HUES64 (cell line): ENCODE results near the gene TPGS1.

Experiments
- H3K27ac ChIP-seq: 2 replicates; pipeline ENCODE4 v1.7.0; 2013; ENCODE audit warnings: low read depth, low read length, inconsistent platforms
- H3K27me3 ChIP-seq: 2 replicates; pipeline ENCODE4 v1.6.1; 2013; ENCODE audit warnings: mild to moderate bottlenecking, low read length; ENCODE audit not compliant: insufficient read depth
- H3K36me3 ChIP-seq: 2 replicates; pipeline ENCODE4 v1.6.1; 2013; ENCODE audit warnings: mild to moderate bottlenecking, low read length; ENCODE audit not compliant: insufficient read depth
- H3K4me1 ChIP-seq: 2 replicates; pipeline ENCODE4 v1.6.1; 2013; ENCODE audit warnings: mild to moderate bottlenecking, low read length, moderate library complexity; ENCODE audit not compliant: insufficient read depth
- H3K4me3 ChIP-seq: 2 replicates; pipeline ENCODE4 v1.5.1; 2013; ENCODE audit warnings: mild to moderate bottlenecking, low read length, moderate library complexity
- H3K9ac ChIP-seq: 2 replicates; pipeline ENCODE4 v1.6.1; 2013; ENCODE audit warnings: mild to moderate bottlenecking, low read depth, low read length
- H3K9me3 ChIP-seq: 2 replicates; pipeline ENCODE4 v1.6.1; 2013; ENCODE audit warnings: low read depth, low read length; ENCODE audit not compliant: insufficient read depth
- WGBS: fragments of 150-250, 120-280 bp; methylation state at CpG from one replicate; pipeline ENCODE4 v1.1.7; 2013; ENCODE audit warnings: missing lambda C conversion rate; 5-methylcytosine and 5-hydroxymethylcytosine counted together

The TPGS1 gene

DNA sequence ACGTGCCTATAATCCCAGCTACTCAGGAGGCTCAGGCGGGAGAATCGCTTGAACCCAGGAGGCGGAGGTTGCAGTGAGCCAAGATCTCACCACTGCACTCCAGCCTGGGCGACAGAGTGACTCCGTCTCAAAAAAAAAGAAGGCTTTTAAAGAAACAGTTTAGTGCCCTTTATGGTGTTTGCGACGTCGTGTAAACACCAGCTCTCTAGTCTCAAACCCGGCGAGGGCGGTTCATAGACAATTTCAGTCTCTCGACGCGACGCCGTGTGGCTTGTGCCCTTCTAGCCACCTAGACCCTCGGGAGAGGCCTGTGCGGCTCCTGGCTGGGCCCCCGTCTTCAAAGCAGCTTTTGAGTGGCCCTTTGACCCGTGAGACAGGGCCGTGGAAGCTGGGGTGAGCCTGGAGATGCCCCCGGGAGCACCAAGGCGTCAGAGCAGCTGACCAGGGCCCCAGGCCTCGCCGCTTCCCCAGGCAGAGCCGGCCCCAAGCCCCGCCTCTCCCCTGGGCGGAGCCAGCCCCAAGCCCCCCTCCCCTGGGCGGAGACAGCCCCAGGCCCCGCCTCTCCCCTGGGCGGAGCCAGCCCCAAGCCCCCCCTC lies 16.1 kb upstream of the TPGS1 start:
- Histone ChIP-seq H3K27ac (no peak overlapping the region), H3K9me3 (no peaks in the 10 kb centered on the region), H3K4me3 (no peak overlapping the region), H3K4me1 (no peaks in the 10 kb centered on the region; the same call in 1 of the 2 replicates), H3K9ac (no peak overlapping the region), H3K27me3 (peaks cover 3% of the 10 kb centered on the region), H3K36me3 (no peaks in the 10 kb centered on the region)
- 86% methylated on average over 29 of the region's 32 CpGs for WGBS

GRCh38 chr19:492091-492531 lies 15.2 kb upstream of the TPGS1 start:
- Histone ChIP-seq H3K36me3 (no peaks in the 10 kb centered on the region), H3K9me3 (no peaks in the 10 kb centered on the region), H3K9ac (no peak overlapping the region), H3K4me3 (no peak overlapping the region), H3K27me3 (peaks cover 5% of the 10 kb centered on the region), H3K27ac (no peak overlapping the region), H3K4me1 (no peaks in the 10 kb centered on the region)
- WGBS = 83% methylated on average over 15 of the region's 19 CpGs

DNA sequence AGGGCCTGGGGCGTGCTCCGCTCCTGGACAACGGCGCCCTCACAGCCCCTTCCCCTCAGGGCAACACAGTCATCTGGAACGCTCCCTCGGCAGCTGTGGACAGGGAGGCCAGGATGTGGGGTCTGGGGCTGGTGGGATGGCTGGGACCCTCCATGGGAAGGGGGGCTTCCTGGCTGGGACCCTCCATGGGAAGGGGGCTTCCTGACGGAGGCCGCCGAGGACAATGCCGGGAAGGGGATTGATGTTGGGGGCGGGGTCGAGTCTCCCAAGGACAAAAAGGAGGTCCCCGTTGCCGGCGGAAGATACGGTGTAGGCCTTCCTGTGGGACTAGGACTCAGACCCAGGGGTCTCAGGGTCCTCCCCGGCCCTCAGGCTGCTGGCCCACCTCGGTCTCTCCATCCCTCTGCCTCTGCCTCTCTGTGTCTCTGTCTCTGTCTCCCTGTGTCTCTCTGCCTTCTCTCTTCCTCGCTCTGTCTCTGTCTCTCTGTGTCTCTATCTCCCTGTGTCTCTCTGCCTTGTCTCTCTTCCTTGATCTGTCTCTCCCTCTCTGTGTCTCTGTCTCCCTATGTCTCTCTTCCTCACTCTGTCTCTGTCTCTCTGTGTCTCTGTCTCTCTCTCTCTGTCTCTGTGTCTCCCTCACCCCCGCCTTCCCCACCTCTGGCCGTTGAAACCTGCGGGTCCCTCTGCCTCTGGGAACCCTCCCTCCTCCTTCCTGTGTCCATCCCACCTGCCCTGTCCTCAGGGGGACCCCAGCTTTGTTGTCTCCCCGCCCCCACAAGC lies 13.7 kb upstream of the TPGS1 start:
- H3K9ac ChIP-seq = no peak overlapping the region
- 81% methylated on average over 22 of the region's 23 CpGs for WGBS

GRCh38 chr19:494171-495080 lies 12.9 kb upstream of the TPGS1 start:
- no peaks in the 10 kb centered on the region for H3K36me3 ChIP-seq
- no peaks in the 10 kb centered on the region for H3K9me3 ChIP-seq
- 68% methylated on average over 22 of the region's 22 CpGs for WGBS
- H3K27me3 ChIP-seq = peaks cover 26% of the 10 kb centered on the region
- H3K9ac ChIP-seq = no peak overlapping the region
- no peaks in the 10 kb centered on the region for H3K4me1 ChIP-seq
- no peak overlapping the region for H3K27ac ChIP-seq
- H3K4me3 ChIP-seq = no peak overlapping the region

More for the DNA sequence above, 13.7 kb upstream of the TPGS1 start:
- Histone ChIP-seq H3K4me3 (no peak overlapping the region), H3K27me3 (peaks cover 18% of the 10 kb centered on the region), H3K27ac (no peak overlapping the region), H3K9me3 (no peaks in the 10 kb centered on the region), H3K4me1 (no peaks in the 10 kb centered on the region), H3K36me3 (no peaks in the 10 kb centered on the region)

DNA sequence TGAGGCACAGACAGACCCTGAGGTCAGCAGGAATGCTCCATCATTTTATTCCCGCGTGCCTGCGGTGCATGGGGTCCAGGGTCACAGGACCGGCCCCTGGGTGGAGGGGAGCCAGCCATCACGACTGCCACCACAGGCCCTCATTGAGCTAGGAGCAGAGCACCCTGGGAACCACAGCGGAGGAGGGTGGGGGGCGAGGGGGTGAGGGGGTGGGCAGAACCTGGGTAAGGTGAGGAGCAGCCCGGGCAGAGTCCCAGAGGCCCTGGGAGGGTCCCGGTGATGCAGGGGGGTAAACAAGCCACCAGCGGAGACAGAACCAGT lies 12.3 kb upstream of the TPGS1 start:
- Histone ChIP-seq H3K9me3 (no peaks in the 10 kb centered on the region), H3K9ac (no peak overlapping the region), H3K27me3 (peaks cover 31% of the 10 kb centered on the region), H3K4me1 (no peaks in the 10 kb centered on the region), H3K36me3 (no peaks in the 10 kb centered on the region), H3K27ac (no peak overlapping the region), H3K4me3 (no peak overlapping the region)
- 73% methylated on average over 10 of the region's 10 CpGs for WGBS

GRCh38 chr19:495402-496111 lies 11.7 kb upstream of the TPGS1 start:
- Histone ChIP-seq H3K9me3 (no peaks in the 10 kb centered on the region), H3K4me3 (peak overlapping the region; percentile 32; the same call in 1 of the 2 replicates), H3K36me3 (no peaks in the 10 kb centered on the region), H3K27me3 (peaks cover 32% of the 10 kb centered on the region), H3K9ac (no peak overlapping the region), H3K4me1 (no peaks in the 10 kb centered on the region), H3K27ac (no peak overlapping the region)
- 39% methylated on average over 32 of the region's 32 CpGs for WGBS

GRCh38 chr19:496112-496665 lies 11.1 kb upstream of the TPGS1 start, which contains the start of gene MADCAM1:
MADCAM1 (plus strand) TSS chr19:496486; CDS start chr19:496500, 14 bp downstream.
- Histone ChIP-seq H3K9ac (no peak within 1 kb of the TSS), H3K27me3 (peaks cover 32% of the 10 kb centered on the region), H3K9me3 (no peaks in the 10 kb centered on the region), H3K27ac (no peak within 1 kb of the TSS), H3K4me1 (no peaks in the 10 kb centered on the region), H3K36me3 (no peaks in the 10 kb centered on the region), H3K4me3 (peak within 1 kb of the TSS; percentile 54)
- WGBS = 40% methylated on average over 33 of the region's 33 CpGs

DNA sequence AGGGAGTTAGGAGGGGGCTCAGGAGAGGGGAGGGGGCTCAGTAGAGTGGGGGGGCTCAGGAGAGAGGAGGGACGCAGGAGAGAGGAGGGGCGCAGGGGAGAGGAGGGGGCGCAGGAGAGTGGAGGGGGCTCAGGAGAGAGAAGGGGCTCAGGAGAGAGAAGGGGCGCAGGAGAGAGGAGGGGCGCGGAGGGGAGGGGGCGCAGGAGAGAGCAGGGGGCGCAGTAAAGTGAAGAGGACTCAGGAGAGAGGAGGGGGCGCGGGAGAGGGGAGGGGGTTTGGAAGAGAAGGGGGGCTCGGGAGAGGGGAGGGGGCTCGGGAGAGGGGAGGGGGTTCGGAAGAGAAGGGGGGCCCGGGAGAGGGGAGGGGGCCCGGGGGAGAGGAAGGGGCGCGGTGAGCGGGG lies 10.3 kb upstream of the TPGS1 start:
- H3K4me3 ChIP-seq = peak overlapping the region; percentile 54; the same call in 1 of the 2 replicates
- WGBS = 11% methylated on average over 11 of the region's 18 CpGs
- peaks cover 32% of the 10 kb centered on the region for H3K27me3 ChIP-seq

DNA sequence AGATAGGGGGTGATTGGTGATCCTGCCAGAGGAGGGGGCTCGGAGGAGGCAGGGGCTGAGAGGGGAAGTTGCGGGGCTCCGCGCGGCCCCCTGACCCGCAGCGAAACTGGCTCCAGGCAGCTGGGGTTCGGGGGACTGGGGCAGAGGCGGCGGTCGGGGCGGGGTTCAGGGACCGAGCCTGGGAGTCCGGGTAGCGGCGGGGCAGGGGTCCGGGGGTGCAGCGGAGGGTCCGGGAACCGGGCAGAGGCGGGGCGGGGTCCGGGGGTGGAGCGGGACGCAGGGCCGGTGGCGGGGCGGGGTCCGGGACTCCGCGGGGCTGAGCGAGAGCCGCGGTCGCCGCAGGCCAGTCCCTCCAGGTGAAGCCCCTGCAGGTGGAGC lies 9.8 kb upstream of the TPGS1 start:
- peaks cover 32% of the 10 kb centered on the region for H3K27me3 ChIP-seq
- no peaks in the 10 kb centered on the region for H3K36me3 ChIP-seq
- peak overlapping the region; percentile 54 for H3K4me3 ChIP-seq
- H3K9me3 ChIP-seq = no peaks in the 10 kb centered on the region
- H3K4me1 ChIP-seq = no peaks in the 10 kb centered on the region
- H3K27ac ChIP-seq = no peak overlapping the region
- WGBS = 3% methylated on average over 36 of the region's 36 CpGs
- no peak overlapping the region for H3K9ac ChIP-seq

More for the DNA sequence above, 10.3 kb upstream of the TPGS1 start:
- Histone ChIP-seq H3K36me3 (no peaks in the 10 kb centered on the region), H3K9me3 (no peaks in the 10 kb centered on the region), H3K9ac (no peak overlapping the region), H3K27ac (no peak overlapping the region), H3K4me1 (no peaks in the 10 kb centered on the region)

DNA sequence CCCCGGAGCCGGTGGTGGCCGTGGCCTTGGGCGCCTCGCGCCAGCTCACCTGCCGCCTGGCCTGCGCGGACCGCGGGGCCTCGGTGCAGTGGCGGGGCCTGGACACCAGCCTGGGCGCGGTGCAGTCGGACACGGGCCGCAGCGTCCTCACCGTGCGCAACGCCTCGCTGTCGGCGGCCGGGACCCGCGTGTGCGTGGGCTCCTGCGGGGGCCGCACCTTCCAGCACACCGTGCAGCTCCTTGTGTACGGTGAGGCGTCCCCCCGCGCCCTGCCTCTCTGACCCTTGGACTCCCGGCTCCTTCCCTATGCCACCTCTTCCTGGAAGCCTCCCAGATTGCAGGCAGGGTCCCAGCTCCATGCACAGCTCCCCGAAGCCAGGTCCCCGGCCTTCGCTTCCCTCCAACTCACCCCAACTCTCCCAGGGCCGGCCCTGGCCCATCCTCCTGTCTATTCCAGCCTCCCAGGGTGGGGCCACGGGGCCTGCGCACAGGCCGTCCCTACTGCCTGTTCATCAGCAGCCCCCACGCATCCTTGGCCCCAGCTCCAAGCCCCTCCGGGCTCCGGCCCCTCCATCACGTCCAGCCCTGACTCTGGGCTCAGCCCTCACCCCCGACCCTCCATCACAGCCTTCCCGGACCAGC lies 9.3 kb upstream of the TPGS1 start:
- H3K9me3 ChIP-seq = no peaks in the 10 kb centered on the region
- H3K36me3 ChIP-seq = no peaks in the 10 kb centered on the region
- no peak overlapping the region for H3K9ac ChIP-seq
- WGBS = 14% methylated on average over 50 of the region's 50 CpGs
- peaks cover 32% of the 10 kb centered on the region for H3K27me3 ChIP-seq
- H3K27ac ChIP-seq = no peak overlapping the region
- H3K4me1 ChIP-seq = no peaks in the 10 kb centered on the region
- peak overlapping the region; percentile 54 for H3K4me3 ChIP-seq
